Urinary bladder (tissue), 4 donors: ENCODE data around the gene BAIAP2L2. TPM values are rescaled to one million over a fixed set of nuclear protein-coding genes. Genes with fewer than 3 reads are reported as not detected.

Experiments
- DNase-seq: peaks from one replicate; pipeline ENCODE4 v3.0.0-alpha.2; 2015; ENCODE audit errors: extremely low spot score
- H3K27ac ChIP-seq: one replicate; pipeline ENCODE4 v1.5.1; 2013; ENCODE audit warnings: low read depth, mild to moderate bottlenecking, moderate library complexity
- H3K36me3 ChIP-seq: one replicate; pipeline ENCODE4 v1.6.1; 2013; ENCODE audit warnings: mild to moderate bottlenecking, moderate library complexity; ENCODE audit not compliant: insufficient read depth
- H3K4me1 ChIP-seq: one replicate; pipeline ENCODE4 v1.6.1; 2013; ENCODE audit warnings: mild to moderate bottlenecking, moderate library complexity; ENCODE audit not compliant: insufficient read depth
- H3K4me3 ChIP-seq: one replicate; pipeline ENCODE4 v1.5.1; 2013; ENCODE audit warnings: low read depth, low read length
- WGBS: extraction: QIAGEN DNeasy Blood & Tissue Kit; methylation state at CpG from one replicate; pipeline ENCODE4 v1.1.7; 2013; 5-methylcytosine and 5-hydroxymethylcytosine counted together
- polyA plus RNA-seq: library from polyadenylated mRNA; stranded (reverse); fragments of 200-250 nt; gene quantifications from one replicate; pipeline ENCODE4 v1.2.3, GENCODE V29; 2013
- total RNA-seq: library from RNA; depleted of rRNA; stranded (reverse); fragments of >200 nt; gene quantifications from one replicate; pipeline ENCODE4 v1.2.3, GENCODE V29; 2014
- donor health status: healthy with polysubstance abuse.
- donor health status: healthy.

Gene BAIAP2L2
- total and polyA plus RNA-seq, 2 donors: 0.42 TPM; not detected in 1

DNA sequence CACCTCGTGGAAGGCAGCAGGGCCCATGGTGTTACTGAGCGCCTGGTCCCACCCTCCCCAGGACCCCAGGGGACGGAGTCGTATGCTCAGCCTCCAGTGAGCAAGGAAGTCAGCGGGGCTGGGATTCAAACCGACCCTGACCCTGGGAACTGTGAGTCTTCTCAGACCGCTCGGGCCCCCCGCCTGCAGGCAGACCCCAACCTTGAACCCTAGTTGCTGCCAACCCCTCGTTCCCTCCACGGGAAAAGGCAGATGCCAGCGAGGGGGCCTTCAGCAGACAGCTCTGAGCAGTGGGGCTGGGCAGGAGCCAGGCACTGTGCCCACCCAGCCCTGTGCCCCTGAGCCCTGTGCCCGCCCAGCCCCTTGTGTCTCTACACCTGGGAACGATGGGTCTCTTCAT, 32.9 kb downstream of the BAIAP2L2 start:
- DNase-seq: no peak
- WGBS: 76% methylated on average over 14 of the region's 14 CpGs

DNA sequence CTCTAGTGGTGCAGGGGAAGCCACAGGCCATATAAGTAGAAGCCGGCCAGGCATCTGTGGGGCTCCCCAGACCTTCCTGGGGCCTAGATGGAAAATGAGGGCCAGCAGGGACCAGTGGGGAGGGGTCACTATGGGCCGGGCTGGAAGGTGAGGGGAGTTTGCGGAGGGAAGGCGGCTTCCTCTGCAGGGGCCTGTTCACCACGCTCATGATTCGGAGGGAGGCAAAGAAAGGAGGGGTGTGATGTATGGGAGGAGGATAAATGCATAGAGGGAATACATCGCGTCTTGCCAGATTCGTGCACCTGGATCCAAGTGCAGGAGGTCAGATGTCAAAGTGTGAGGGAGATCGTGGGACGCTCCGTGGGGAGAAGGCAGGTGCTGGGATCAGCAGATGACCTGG, 33.4 kb downstream of the BAIAP2L2 start:
- Histone ChIP-seq H3K4me1 (no peaks in the 10 kb centered on the region), H3K27ac (no peak overlapping the region), H3K36me3 (peaks cover 2% of the 10 kb centered on the region), H3K4me3 (no peak overlapping the region)
- 89% methylated on average over 12 of the region's 12 CpGs for WGBS
- DNase-seq: no peak

More for the DNA sequence above, 32.9 kb downstream of the BAIAP2L2 start:
- Histone ChIP-seq H3K36me3 (peaks cover under 1% of the 10 kb centered on the region), H3K4me1 (no peaks in the 10 kb centered on the region), H3K4me3 (no peak overlapping the region), H3K27ac (no peak overlapping the region)

DNA sequence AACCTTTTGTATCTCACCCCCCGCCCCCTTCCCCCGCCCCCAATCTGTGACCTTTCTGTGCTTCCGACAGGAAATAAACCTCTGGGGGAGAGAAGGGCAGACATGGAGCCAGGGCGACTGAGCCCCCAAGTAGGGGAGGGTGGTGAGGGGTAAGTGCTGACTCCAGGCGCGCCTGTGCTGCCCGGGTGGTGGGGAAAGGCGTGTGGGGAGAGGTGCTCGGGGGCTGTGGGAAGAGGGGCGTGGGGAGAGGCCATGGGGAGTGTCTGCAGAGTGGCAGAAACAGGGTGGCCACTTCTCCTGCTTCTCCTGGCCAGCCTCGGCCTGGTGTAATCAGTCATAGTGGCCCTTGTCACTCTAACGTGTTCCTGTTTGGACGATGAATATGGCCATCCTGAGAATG, 34.5 kb downstream of the BAIAP2L2 start:
- WGBS: 85% methylated on average over 13 of the region's 13 CpGs
- no peaks in the 10 kb centered on the region for H3K4me1 ChIP-seq
- no peak overlapping the region for H3K4me3 ChIP-seq
- no peak for DNase-seq
- H3K36me3 ChIP-seq: peaks cover 6% of the 10 kb centered on the region
- no peak overlapping the region for H3K27ac ChIP-seq

DNA sequence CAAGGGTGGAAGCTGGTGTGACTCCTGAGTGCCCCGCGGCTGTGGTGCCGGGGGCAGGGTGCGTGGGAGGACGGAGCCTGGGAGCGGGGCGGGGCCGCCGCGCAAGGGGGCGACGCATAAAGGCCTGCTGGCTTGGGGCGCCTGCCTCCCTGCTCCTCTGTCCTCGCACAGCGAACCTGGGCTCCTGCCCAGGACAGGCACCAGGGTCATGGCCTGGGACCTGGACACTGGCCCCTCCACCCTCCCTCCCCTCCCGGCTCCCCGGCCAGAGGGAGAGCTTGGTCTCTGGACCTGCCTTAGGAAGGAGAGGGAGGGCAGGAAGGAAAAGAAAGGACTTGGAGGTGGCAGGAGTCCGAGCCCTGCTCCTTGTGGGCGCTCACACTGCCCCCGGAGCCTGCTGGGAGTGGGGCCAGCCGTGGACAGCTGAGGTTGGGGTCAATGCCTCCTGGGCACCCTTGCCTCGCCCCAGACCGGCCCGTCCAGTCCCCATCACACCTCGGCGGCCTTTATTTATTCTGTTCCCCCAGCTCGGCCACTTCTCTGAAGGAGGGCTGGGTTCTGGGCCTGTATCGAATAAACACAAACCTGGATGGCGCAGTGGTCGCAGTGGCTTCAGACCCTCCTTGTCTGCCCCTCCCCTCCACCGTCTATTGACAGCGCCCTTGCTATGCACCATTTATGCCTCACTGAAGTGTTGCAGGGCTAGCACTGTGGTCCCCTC, 35.2 kb downstream of the BAIAP2L2 start:
- no peak for DNase-seq
- Histone ChIP-seq H3K4me3 (no peak overlapping the region), H3K27ac (no peak overlapping the region), H3K4me1 (no peaks in the 10 kb centered on the region), H3K36me3 (peaks cover 6% of the 10 kb centered on the region)
- 92% methylated on average over 32 of the region's 32 CpGs for WGBS

DNA sequence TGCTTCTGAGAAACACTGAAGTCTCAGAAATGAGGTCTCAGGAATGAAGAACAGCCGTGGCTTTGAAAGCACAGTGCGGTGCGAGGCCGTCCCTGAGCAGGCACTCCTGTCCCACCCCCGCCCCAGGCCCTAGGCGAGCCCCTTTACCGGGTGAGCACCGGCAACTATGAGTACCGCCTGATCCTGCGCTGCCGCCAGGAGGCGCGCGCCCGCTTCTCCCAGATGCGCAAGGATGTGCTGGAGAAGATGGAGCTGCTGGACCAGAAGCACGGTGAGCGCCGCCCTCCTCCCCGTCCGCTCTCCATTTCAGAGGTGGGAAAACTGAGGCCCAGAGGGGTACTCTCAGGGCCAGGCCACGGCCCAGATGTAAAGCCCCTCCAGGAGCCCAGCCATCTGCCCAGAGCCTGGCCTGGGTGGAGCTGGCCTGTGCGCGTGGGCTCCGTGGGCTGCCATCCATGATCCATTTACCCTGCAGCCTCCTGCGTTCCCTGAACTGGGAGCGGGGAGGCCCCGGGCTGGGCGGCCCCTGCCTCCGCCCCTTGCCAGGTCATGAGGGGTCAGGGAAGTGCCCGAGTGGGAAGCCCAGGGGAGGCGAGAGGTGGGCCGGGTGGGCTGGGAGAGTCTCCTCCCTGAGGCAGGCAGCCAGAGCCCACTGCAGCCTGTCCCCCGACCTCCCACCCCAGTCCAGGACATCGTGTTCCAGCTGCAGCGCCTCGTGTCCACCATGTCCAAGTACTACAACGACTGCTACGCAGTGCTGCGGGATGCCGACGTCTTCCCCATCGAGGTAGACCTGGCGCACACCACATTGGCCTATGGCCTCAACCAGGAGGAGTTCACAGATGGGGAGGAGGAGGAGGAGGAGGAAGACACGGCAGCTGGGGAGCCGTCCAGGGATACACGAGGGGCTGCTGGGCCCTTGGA, 36.0 kb downstream of the BAIAP2L2 start:
- no peak for DNase-seq
- H3K4me3 ChIP-seq: no peak overlapping the region
- WGBS: 83% methylated on average over 47 of the region's 47 CpGs
- H3K36me3 ChIP-seq: peaks cover 6% of the 10 kb centered on the region
- no peak overlapping the region for H3K27ac ChIP-seq
- H3K4me1 ChIP-seq: no peaks in the 10 kb centered on the region

DNA sequence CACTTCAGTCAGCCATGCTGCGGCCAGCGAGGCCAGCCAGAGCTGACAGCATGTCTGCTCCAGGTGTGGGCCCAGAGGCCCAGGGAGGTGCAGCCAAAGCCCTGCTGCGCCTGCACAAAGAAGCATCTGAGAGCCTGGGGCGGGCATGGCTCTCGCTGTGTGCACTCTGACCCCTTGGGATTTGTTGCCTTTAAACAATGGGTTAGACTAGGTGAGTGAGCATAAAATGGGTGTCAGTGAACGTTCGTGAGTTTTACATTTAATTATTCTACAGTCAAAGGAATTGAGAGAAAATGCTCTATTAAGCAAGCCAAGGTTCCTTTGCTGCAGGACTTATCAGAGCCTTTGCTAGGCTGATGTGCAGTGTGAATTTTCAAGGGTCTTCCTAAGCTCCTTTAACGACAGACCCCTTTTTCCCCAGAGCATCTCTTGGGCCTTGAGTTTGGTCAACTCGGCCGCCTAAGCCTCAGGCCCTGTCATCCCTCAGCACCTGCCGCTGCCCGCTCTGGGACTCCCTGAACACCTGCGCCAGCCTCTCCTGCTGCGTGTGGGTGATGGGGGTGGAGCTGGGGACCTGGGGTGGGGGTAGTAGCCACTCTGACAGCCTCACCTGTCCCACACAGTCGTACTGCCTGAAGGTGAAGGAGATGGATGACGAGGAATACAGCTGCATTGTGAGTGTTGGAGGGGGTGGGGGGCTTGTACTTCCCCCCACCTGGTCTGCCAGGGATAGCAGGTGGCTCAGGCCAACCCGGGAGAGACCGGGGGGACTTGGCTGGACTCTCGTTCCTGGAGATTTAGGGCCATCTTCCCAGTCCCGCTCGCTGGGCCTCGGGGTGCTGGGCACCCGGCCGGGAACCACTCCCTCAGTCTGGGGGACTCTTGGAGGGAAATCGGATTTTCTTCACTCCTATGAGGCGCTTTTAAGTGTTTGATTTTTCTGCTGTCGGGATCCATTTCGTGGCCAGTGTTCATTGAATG, 37.0 kb downstream of the BAIAP2L2 start:
- H3K36me3 ChIP-seq: peaks cover 6% of the 10 kb centered on the region
- WGBS: 94% methylated on average over 28 of the region's 28 CpGs
- H3K27ac ChIP-seq: no peak overlapping the region
- no peak overlapping the region for H3K4me3 ChIP-seq
- H3K4me1 ChIP-seq: no peaks in the 10 kb centered on the region
- DNase-seq: no peak

DNA sequence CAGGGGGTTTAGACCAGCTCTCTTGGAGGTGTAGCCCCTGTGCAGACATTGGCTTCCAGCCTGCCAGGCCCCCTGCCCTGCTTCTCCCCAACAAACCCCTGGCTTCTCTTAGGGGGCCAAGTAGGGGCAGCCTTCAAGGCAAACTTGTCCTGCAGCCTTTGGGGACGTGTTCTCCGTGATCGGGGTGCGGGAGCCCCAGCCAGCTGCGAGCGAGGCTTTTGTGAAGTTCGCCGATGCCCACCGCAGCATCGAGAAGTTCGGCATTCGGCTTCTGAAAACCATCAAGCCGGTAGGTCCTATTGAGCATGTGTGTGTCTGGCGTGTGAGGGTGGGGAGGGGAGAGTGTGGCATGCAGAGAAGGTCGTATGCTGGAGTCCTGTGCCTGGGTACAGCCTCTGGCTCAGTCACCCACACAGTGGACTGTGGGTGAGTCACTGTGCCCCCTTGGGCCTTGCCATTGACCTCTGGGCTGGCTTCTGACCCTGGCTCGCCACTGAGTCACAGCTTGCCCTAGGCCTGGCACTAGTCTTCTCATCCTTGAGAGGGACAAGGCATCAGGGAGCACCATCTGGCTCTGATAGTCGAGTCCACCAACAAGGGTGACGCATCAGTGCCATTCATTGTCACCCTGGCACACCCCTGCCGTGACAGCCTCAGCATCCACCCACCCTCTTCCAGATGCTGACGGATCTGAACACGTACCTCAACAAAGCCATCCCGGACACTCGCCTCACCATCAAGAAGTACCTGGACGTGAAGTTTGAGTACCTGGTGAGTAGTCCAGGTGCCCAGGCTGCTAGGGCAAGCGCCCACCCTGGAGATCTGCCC, 37.9 kb downstream of the BAIAP2L2 start:
- Histone ChIP-seq H3K36me3 (peaks cover 6% of the 10 kb centered on the region), H3K4me1 (no peaks in the 10 kb centered on the region), H3K27ac (no peak overlapping the region), H3K4me3 (no peak overlapping the region)
- 95% methylated on average over 25 of the region's 25 CpGs for WGBS
- DNase-seq: no peak

DNA sequence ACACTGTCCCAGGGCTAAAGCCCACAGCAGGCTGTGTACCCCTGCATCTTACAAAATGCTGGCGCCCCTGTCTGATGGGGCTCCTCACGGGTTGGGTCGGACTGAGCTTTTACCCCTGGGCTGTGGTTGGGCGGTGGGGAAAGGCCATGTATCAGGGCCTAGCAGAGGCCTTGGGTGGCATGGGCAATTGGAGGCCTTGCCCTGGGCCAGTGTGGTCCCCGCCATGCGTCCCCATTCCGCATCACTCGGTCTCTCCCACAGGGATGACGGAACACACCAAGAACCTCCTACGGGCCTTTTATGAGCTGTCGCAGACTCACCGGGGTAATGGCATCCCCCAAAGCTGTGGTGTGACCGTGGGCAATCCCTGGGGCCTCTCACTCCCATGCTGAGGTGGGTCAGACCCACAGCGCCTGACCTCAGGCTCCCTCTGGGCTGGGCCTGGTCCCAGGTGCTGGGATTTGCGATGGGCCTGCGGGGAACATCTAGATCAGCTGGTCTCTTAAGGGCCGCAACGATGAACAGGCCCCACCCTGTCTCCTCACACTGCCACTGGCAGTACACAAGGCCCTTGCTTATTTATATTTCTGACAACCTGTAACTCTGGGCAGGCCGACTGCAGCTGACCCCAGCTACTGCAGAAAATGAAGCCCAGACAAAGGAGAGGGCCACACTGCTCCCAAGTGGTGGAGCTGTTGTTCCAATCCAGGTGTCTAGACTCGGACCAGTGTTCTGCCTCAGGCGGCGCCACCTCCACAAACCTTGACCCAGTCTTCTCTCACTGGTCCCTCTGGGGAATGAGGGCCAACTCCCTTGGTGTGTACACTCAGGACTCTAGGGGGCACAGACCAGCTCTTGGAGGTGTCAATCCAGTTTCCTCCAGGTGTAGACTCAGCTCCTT, 38.8 kb downstream of the BAIAP2L2 start:
- no peaks in the 10 kb centered on the region for H3K4me1 ChIP-seq
- peaks cover 6% of the 10 kb centered on the region for H3K36me3 ChIP-seq
- no peak overlapping the region for H3K27ac ChIP-seq
- H3K4me3 ChIP-seq: no peak overlapping the region
- no peak for DNase-seq
- 89% methylated on average over 22 of the region's 22 CpGs for WGBS

DNA sequence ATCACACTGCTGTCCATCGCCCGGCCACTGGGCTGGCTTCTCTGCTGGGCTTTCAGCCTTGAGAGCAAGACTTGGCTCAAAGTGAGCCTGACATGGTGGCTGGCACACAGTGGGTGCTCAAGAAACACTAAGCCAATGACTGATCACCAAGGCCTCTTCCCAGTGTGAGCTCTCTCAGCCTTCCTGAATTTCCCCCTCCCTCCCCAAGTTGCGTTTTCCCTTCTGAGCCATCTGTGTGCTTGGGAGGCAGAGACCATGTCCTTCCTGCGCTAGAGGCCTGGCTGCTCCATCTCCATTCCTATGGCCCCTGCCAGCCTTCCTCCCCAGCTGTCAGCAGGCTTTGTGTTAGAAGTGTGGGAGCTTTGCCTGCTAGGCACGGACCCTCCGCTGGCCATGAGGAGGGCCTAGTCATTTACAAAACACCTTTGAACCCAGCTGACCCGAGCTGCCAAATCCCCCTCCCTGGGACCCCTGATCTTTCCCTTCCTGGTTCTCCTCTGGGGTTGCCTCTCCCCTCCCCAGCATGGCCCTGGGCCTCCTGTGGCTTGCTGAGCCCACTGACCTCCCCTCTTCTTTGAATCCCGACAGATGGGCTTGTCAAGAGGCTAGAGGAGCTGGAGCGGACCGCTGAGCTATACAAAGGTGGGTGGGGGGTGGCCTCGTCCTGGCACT, 40.1 kb downstream of the BAIAP2L2 start:
- DNase-seq: no peak
- 78% methylated on average over 11 of the region's 11 CpGs for WGBS
- peaks cover 6% of the 10 kb centered on the region for H3K36me3 ChIP-seq

DNA sequence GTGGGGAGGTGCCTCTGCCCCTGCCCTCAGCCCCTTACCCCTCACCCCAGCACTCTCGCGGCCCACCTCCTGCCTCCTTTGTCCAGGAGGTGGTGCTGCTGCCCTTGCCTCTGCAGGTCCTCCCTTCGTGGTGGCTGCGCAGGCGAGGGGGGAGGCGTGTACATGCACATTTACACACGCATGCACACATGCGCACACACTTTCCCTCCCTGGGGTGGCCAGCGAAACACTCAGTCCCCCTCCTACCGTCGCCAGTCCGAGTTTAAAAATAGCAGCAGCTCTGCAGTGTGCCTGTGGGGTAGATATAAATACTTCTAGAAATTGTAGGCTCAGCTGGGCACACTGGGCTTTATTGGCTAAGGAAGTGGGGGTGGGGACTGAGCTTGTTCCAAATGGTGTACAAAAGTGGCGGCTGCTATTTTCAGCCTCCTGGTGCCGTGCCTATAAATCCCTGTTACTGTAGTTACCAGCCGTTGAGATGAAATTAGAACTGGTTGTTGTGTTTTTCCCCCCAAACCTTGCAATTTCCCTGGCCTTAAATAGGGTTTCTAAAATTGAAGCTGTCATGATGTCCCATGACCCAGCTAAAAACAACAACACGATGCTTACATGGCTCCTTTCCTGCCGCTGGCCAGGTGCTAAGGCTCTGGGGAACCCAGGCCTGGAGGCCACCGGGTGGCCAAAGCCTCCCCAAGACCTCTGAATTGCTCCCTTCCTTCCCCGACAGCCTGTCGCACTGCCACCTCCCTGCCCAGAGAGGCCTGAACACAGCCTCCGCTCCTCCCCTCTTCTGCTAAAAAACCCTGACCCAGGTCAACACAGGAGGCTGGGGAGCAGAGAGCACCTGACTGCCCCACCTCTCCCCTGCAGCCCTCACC, 40.9 kb downstream of the BAIAP2L2 start:
- no peak overlapping the region for H3K4me3 ChIP-seq
- H3K4me1 ChIP-seq: no peaks in the 10 kb centered on the region
- peaks cover 6% of the 10 kb centered on the region for H3K36me3 ChIP-seq
- WGBS: 39% methylated on average over 21 of the region's 21 CpGs
- no peak overlapping the region for H3K27ac ChIP-seq
- no peak for DNase-seq

More for the DNA sequence above, 40.1 kb downstream of the BAIAP2L2 start:
- no peak overlapping the region for H3K27ac ChIP-seq
- no peak overlapping the region for H3K4me3 ChIP-seq
- no peaks in the 10 kb centered on the region for H3K4me1 ChIP-seq
